Measurements from ENCODE around the gene LUZP2.

LUZP2 gene

DNA sequence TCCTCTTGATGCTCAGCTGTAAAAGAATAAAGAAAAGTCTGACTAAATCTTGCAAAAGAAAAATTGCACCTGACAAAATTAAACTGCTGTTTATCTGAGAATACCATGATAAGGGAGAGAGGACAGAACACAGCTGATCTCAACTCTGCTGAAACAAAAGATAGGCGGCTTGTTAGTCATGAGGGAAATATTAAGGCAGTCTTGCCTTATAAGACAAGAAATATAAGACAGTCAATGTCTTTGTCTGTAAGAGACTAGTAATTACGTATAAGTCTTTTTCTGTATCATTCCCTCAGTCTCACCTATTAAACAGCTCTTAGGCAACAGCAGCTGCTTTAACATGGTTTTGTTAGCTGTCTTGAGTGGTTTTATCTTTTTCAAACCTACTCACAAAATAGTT lies 296.6 kb downstream of the LUZP2 start:
- H3K27ac ChIP-seq: no peak overlapping the region
- TF ChIP-seq CTCF (conservative IDR thresholded peaks at IDR 0.05) (no peak), ZFX (IDR thresholded peaks at IDR 0.05) (no peak)

DNA sequence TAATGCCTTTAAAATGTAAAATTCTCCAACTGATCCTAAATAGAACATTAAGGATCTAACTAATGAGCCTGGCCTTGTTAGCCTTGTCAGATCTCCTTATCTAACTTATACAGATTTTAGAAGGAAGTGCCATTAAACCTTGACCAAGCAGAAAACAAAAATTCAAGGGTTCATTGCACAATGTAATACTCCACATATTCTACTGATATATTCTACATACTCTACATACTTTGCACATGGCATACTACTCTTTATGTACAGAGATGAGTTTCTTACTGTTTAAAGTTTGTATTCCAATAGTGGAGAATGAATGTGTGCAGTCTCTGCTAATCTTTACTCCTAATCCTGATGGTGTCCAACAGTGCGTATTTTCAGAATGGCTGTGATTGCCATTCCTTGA lies 297.2 kb downstream of the LUZP2 start:
- TF ChIP-seq ZFX (IDR thresholded peaks at IDR 0.05): no peak
- no peak overlapping the region for H3K27ac ChIP-seq

- TF ChIP-seq ZFX (IDR thresholded peaks at IDR 0.05) (no peak), CTCF (conservative IDR thresholded peaks at IDR 0.05) (no peak)
- H3K27ac ChIP-seq: no peak overlapping the region
These were observed 308.8 kb downstream of the LUZP2 start for GRCh38 chr11:24805671-24806070.

- TF ChIP-seq ZFX (IDR thresholded peaks at IDR 0.05) (no peak), CTCF (conservative IDR thresholded peaks at IDR 0.05) (no peak)
- H3K27ac ChIP-seq: no peak overlapping the region
These were observed 311.3 kb downstream of the LUZP2 start for GRCh38 chr11:24808173-24808572.

GRCh38 chr11:24819006-24819405 lies 322.2 kb downstream of the LUZP2 start:
- TF ChIP-seq CTCF (conservative IDR thresholded peaks at IDR 0.05) (no peak), ZFX (IDR thresholded peaks at IDR 0.05) (no peak)
- no peak overlapping the region for H3K27ac ChIP-seq

DNA sequence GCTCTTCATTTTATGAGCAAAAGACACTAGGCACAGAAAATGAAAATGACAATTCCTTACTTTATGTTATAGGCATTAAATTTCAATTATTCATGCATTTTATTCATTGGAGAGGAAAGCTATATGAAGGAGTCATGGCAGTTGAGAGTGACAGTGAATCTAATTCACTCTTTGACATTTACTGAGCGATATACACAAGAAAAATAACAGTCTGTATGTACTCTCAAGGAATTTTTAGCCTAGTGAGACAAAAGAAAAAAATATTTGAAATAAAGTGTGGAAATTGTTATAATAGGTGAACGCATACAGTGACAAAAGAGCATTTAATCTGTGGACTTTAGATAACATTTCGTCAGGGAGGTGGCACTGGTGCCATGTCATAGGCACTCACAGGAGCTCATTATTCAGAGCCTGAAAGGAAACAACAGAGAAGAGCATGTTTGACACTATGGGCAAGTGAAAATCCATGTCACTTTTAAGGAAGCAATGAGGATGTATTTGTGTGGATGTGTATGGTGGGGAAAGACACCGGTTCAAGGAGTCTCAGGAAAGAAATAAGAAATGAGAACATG lies 323.1 kb downstream of the LUZP2 start:
- H3K27ac ChIP-seq: no peak overlapping the region
- TF ChIP-seq CTCF (conservative IDR thresholded peaks at IDR 0.05) (no peak), ZFX (IDR thresholded peaks at IDR 0.05) (no peak)

- H3K27ac ChIP-seq: no peak overlapping the region
- TF ChIP-seq CTCF (conservative IDR thresholded peaks at IDR 0.05) (no peak), ZFX (IDR thresholded peaks at IDR 0.05) (no peak)
These were observed 323.7 kb downstream of the LUZP2 start for GRCh38 chr11:24820541-24820940.

DNA sequence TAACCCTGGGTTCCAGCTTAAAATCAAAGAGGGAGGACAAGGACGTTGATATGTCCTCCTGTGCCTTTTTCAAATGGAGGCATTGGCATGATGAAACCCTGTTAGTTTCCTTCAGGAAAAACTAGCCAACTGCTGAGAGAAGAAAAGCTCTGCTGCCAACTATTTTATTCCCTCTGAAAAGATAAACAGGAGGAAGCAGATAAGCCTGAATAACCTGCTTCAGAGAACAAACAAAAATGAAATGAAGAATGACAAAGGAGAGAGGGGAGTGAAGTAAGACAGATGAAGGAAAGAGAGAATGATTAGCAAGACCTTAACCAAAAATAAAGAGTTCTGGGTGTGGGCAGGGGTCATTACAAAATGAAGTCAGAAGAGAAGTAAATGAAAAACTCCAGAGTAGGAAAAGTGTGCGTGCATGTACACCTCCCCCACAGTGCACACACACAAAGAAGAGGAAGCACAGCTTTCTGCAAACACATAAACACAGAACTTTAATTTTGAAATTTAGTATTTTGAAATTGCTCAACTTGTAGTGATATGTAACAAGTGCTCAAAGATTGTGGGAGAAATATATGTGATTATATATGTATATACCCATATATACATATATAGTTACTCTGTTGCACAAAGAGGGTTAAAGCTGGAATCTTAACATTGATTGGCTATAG lies 332.2 kb downstream of the LUZP2 start:
- TF ChIP-seq CTCF (conservative IDR thresholded peaks at IDR 0.05): no peak
- H3K27ac ChIP-seq: peak overlapping the region; percentile 91; the same call in 1 of the 2 replicates
